NCI-H2227 treated with DMSO at 0.1 percent for 48 hours (cell line): ENCODE results near the gene PHLPP1.

Experiments
- DNase-seq: peaks from one replicate; lab custom pipeline; 2025; lab: John Stamatoyannopoulos, UW

The PHLPP1 gene

DNA sequence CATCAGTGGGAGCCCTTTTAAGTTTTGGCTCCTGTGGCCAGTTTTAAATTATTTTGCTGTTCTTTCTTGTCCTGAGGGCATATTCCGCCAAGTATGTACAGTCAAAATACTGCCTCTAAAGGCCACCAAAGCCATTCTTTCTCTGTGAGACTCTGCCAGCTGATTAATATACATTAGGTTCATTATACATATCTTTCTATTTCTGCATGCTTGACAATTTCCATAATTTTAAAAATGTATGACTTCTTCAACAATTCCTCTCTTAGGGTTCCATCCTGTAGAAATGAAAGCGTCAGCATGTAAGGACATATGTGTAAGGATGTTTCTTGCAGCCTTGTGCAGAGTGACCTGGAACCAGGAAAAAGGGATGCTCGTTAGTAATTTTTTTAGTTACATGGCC is 291.9 kb downstream of the PHLPP1 start:
- DNase-seq: no peak

DNA sequence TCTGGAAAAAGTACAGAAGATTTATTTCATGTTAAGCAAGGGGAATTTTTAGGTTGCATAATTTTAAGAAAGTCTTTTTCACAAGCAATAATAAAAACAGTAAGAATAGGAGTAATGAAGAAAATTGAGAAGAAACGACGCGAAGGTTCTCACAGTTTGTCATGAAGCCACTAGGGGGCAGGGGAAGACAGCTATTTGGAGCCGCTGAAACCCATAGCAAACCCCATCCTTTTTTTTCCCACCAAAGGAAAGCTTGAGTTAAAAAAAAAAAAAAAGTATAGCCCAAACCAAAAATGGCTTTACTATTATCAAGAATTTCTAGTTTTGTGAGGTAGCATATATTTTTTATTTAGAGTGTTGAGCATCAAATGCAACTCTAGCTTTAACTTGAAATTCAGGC is 300.9 kb downstream of the PHLPP1 start:
- peak; percentile 72 for DNase-seq

DNA sequence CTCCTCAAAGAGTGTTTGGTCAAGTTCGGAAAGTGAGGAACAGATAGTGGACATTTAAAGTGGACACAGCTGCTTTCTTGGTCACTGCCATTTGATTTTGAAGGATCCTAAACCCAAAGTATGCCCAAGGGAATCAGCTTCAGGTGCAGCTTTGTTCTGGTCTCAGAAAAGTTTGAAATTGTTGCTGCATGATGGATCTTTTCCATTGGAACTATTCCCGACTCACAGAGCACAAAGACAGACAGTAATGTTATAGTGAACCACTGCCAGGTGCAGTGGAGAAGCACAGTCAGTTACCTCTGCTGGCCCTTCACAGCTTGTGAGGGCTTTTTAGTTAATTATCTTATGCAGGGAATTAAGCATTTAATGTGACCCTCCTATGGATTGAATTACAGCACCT is 301.7 kb downstream of the PHLPP1 start:
- DNase-seq: no peak

DNA sequence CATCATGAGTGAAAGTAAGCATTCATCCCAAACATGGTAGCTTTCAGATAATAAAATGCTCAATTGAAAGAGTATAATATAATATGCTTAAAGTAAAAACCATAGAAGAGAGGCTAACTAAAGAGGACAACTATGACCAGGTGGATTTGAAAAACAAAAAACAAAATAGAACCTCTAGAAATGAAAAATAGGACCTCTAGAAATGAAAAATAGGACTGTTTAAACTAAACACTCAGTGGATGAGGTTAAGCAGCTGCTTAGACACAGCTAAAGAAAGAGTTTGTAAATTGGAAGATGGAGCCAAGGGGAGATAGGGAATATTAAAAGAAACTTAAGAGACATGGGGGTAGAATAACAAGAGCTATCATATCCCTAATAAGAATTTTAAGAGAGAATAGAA is 302.6 kb downstream of the PHLPP1 start:
- DNase-seq: no peak

DNA sequence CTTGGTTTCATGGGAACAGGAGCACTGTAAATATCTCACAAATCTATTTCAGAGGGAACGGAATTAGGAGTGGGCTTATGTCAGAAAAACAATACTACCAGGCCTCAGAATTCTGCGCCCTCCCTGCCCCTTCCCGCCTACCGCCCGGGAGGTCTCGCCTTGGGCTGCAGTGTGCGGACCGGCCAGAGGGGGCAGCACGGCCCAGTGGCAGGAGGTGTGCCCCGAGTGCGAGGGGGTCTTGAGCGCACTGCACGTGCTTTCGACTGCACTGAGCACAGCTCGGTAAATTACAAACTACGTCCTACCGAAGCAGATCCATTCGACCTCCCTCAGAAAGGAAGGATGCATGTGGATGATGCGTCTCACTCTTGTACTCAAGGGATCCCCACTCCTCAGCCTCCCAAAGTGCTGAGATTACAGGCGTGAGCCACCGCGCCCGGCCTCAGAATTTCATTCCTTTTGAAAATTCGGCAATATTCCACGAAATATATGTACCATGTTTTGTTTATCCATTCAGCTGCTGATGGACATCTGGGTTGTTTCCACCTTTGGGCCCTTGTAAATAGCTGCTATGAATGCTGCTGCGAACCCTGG is 307.2 kb downstream of the PHLPP1 start:
- no peak for DNase-seq

DNA sequence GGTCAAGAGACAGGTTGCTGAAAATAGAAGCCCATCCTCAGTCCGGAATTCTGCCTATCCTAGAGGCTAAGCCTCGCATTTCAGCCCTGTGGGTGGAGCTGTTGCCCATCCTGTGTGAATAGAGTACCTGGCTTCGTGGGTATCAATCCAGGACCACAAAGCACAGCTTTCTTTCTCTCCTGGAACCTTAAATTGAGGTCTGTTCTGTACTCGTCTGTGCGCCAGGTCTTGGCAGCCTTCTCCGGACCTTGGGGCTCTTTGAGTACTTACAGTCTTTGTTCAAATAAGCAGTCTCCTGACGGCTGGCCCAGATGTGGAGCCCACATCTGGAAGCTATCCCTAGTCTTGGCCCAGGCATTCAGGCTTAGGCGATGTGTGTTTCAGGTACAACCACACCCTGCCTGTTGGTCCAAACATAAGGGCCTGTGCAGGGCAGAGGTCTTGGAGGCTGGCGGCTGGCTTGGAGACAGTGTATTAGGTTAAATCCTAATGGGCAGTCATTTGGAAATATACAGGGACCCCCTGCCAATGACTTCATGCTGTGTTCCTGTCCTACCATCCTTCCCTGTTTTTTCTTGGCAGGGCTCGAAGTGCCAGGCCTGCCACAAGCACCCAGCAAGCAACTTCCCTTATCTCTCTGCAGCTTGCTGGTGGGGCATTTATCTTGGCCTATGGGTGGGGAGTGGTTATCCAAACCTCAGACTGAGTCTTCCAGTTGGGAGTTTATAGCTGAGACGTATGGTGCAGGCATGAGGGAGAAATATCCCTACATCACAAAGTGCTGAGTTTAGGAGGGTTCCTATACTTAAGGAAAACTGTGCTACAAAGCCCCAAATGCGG is 310.1 kb downstream of the PHLPP1 start:
- peak; percentile 35 for DNase-seq

DNA sequence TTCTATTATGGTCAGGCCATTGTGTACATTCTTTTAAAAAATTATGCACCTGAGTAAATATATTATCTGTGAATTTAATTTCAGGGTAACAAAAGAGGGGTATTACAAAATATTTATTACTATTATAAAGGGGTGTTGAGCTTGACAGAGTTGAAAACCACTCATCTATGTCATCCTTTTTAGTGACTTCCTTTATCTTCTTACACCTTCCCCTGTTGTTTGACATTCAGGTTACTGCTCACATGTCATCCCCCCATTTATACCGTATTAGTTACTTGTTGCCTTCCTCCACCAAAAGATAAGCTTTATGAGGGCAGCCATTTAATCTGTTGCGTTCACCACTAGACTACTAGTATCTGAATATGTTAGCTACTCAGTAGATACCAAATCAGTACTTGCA is 313.0 kb downstream of the PHLPP1 start:
- DNase-seq: no peak
